A673 (cell line): ENCODE data around the gene DDAH1.

Experiments
- EZH2 ChIP-seq: fragments of 200-600 bp; sonication (generic); IDR thresholded peaks from 2 replicates; pipeline ENCODE4 v1.6.1; 2017; ENCODE audit warnings: borderline replicate concordance, low read depth, mild to moderate bottlenecking, mixed read lengths, antibody characterized with exemption, low read length; ENCODE audit not compliant: poor library complexity, severe bottlenecking
- TF ChIP-seq, protein P1 (sequence below): fragments of 300-800, 200-600 bp; sonication (generic); conservative IDR thresholded peaks from 2 replicates; pipeline ENCODE4 v1.5.1; 2017; ENCODE audit warnings: low read depth, mild to moderate bottlenecking, antibody characterized with exemption, low read length, moderate library complexity, mixed read lengths

GRCh38 chr1:85488126-85488525 is 23.2 kb upstream of the DDAH1 start:
- no peak for TF ChIP-seq EZH2
- TF ChIP-seq, protein P1, sequence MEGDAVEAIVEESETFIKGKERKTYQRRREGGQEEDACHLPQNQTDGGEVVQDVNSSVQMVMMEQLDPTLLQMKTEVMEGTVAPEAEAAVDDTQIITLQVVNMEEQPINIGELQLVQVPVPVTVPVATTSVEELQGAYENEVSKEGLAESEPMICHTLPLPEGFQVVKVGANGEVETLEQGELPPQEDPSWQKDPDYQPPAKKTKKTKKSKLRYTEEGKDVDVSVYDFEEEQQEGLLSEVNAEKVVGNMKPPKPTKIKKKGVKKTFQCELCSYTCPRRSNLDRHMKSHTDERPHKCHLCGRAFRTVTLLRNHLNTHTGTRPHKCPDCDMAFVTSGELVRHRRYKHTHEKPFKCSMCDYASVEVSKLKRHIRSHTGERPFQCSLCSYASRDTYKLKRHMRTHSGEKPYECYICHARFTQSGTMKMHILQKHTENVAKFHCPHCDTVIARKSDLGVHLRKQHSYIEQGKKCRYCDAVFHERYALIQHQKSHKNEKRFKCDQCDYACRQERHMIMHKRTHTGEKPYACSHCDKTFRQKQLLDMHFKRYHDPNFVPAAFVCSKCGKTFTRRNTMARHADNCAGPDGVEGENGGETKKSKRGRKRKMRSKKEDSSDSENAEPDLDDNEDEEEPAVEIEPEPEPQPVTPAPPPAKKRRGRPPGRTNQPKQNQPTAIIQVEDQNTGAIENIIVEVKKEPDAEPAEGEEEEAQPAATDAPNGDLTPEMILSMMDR = no peak
